A673 (cell line): ENCODE measurements around the gene EXT2. TPM values are rescaled to one million over a fixed set of nuclear protein-coding genes. Genes with fewer than 3 reads are reported as not detected.

ENCODE experiments used
- BruUV-seq: library from RNA; stranded (reverse); fragments of 400-500 nt; replicated peaks from 2 replicates; lab custom pipeline; 2021; lab: Mats Ljungman, UMichigan
- CTCF ChIA-PET: fragments of 300-600 bp; sonication (Branson Sonifier 250); formaldehyde crosslinking; loops from one replicate; lab custom pipeline; 2022; ENCODE audit warnings: antibody characterized with exemption; lab: Charles Lee
- POLR2A ChIA-PET: fragments of 300-600 bp; sonication (Branson Sonifier 250); formaldehyde crosslinking; loops from one replicate; lab custom pipeline; 2022; ENCODE audit warnings: antibody characterized with exemption; ENCODE audit not compliant: low non-redundant PET; lab: Charles Lee
- DNase-seq: peaks from one replicate; pipeline ENCODE4 v3.0.0-alpha.2; 2015; ENCODE audit warnings: low spot score
- H3K27ac ChIP-seq: fragments of 200-600 bp; sonication (generic); 2 replicates; pipeline ENCODE4 v1.5.1; 2016; ENCODE audit warnings: mixed run types, low read depth, mild to moderate bottlenecking, mixed read lengths, antibody characterized with exemption, low read length; ENCODE audit not compliant: poor library complexity, severe bottlenecking
- H3K27me3 ChIP-seq: fragments of 200-600 bp; sonication (generic); replicated peaks from 2 replicates; pipeline ENCODE4 v1.6.1; 2017; ENCODE audit warnings: mixed run types, low read depth, mild to moderate bottlenecking, mixed read lengths, antibody characterized with exemption, low read length; ENCODE audit not compliant: insufficient read depth, poor library complexity
- H3K36me3 ChIP-seq: fragments of 200-600 bp; sonication (generic); 2 replicates; pipeline ENCODE4 v1.6.1; 2016; ENCODE audit warnings: mixed run types, mild to moderate bottlenecking, mixed read lengths, antibody characterized with exemption, low read length; ENCODE audit not compliant: insufficient read depth, poor library complexity, severe bottlenecking
- H3K4me1 ChIP-seq: fragments of 200-600 bp; sonication (generic); 2 replicates; pipeline ENCODE4 v1.6.1; 2017; ENCODE audit warnings: mixed run types, mild to moderate bottlenecking, mixed read lengths, antibody characterized with exemption, low read length; ENCODE audit not compliant: insufficient read depth, poor library complexity, severe bottlenecking
- H3K4me3 ChIP-seq: fragments of 200-600 bp; sonication (generic); 2 replicates; pipeline ENCODE4 v1.5.1; 2016; ENCODE audit warnings: low read depth, mixed run types, mild to moderate bottlenecking, mixed read lengths, low read length; ENCODE audit not compliant: poor library complexity, severe bottlenecking
- H3K9me3 ChIP-seq: fragments of 200-600 bp; sonication (generic); 2 replicates; pipeline ENCODE4 v1.6.1; 2016; ENCODE audit warnings: mixed run types, low read depth, mild to moderate bottlenecking, mixed read lengths, antibody characterized with exemption, low read length; ENCODE audit not compliant: poor library complexity, severe bottlenecking
- CTCF ChIP-seq: fragments of 300-800, 200-600 bp; sonication (generic); conservative IDR thresholded peaks from 2 replicates; pipeline ENCODE4 v1.5.1; 2017; ENCODE audit warnings: low read depth, mild to moderate bottlenecking, antibody characterized with exemption, low read length, moderate library complexity, mixed read lengths
- EZH2 ChIP-seq: fragments of 200-600 bp; sonication (generic); IDR thresholded peaks from 2 replicates; pipeline ENCODE4 v1.6.1; 2017; ENCODE audit warnings: borderline replicate concordance, low read depth, mild to moderate bottlenecking, mixed read lengths, antibody characterized with exemption, low read length; ENCODE audit not compliant: poor library complexity, severe bottlenecking
- intact Hi-C: fragments of 100-400 bp; cut with micrococcal nuclease; formaldehyde crosslinking; loops from one replicate; pipeline ENCODE4 v1.10.0; 2022; ENCODE audit not compliant: unreplicated experiment
- total RNA-seq: library from RNA; stranded (reverse); gene quantifications from 2 replicates; pipeline ENCODE4 v1.2.3, GENCODE V29; 2021

Gene EXT2
- total RNA-seq, 1 experiment from 2014 or later: 123 TPM

- H3K9me3 ChIP-seq: no peaks in the 10 kb centered on the region
- no peaks in the 10 kb centered on the region for H3K27me3 ChIP-seq
- H3K4me1 ChIP-seq: no peaks in the 10 kb centered on the region
- intact Hi-C loops: no loop called here
- POLR2A ChIA-PET: interaction anchor here (0.6 kb wide), 1 partner anchor 162 kb away, joined by 3 read pairs; no protein-coding TSS in a partner anchor
- TF ChIP-seq CTCF (no peak), EZH2 (no peak)
- no peak overlapping the region for H3K4me3 ChIP-seq
- H3K27ac ChIP-seq: no peak overlapping the region
- H3K36me3 ChIP-seq: no peaks in the 10 kb centered on the region
- CTCF ChIA-PET: interaction anchor here (1.0 to 1.1 kb wide), 2 partner anchors 20 to 36 kb away, joined by 3 to 5 read pairs; no protein-coding TSS in a partner anchor
- DNase-seq: no peak
- no TSS peak for BruUV-seq
These were observed 38.1 kb upstream of the EXT2 start for GRCh38 chr11:44057340-44057739.

DNA sequence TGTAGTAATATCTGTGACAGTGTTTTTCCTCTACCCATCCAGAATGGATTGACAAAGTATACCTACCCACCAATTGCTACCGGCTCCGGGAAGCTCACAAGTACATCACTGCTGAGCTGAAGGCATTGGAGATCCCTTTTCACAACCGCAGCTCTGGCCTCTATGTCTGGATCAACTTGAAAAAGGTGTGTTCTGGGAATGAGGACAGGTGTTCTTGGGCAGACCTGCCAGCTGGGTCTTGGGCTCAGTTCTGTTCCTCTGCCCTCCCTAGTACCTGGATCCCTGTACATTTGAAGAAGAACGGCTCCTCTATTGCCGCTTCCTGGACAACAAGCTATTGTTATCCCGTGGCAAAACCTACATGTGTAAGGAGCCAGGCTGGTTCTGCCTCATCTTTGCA is 37.2 kb upstream of the EXT2 start:
- intact Hi-C loops: no loop called here
- Histone ChIP-seq H3K9me3 (no peaks in the 10 kb centered on the region), H3K36me3 (no peaks in the 10 kb centered on the region), H3K4me3 (no peak overlapping the region), H3K27ac (no peak overlapping the region), H3K27me3 (no peaks in the 10 kb centered on the region), H3K4me1 (no peaks in the 10 kb centered on the region)
- no TSS peak for BruUV-seq
- TF ChIP-seq EZH2 (no peak), CTCF (no peak)
- CTCF ChIA-PET: no interaction called here
- no peak for DNase-seq
- POLR2A ChIA-PET: no interaction called here

- H3K36me3 ChIP-seq: no peaks in the 10 kb centered on the region
- POLR2A ChIA-PET: interaction anchor here (0.6 kb wide), 1 partner anchor 10 kb away, joined by 4 read pairs; no protein-coding TSS in a partner anchor
- no TSS peak for BruUV-seq
- no peak for TF ChIP-seq CTCF
- no peak for TF ChIP-seq EZH2
- peaks cover 15% of the 10 kb centered on the region for H3K4me1 ChIP-seq
- peak overlapping the region; percentile 82 for H3K27ac ChIP-seq
- intact Hi-C loops: no loop called here
- H3K27me3 ChIP-seq: no peaks in the 10 kb centered on the region
- peak; percentile 54 for DNase-seq
- CTCF ChIA-PET: interaction anchor here (0.6 to 3.5 kb wide), 3 partner anchors 10 to 29 kb away, joined by 3 to 23 read pairs (median 6); partner anchors contain the start of gene EXT2
- H3K4me3 ChIP-seq: peak overlapping the region; percentile 50
- H3K9me3 ChIP-seq: no peaks in the 10 kb centered on the region
These were observed 30.3 kb upstream of the EXT2 start for GRCh38 chr11:44065161-44065661.
